WTC11 (cell line): ENCODE data around the gene LGMN. TPM values are rescaled to one million over a fixed set of nuclear protein-coding genes. Genes with fewer than 3 reads are reported as not detected.

Experiments used
- HMGA2 ChIP-seq: fragments of 250-450 bp; sonication (Bioruptor Pico); IDR thresholded peaks from 2 replicates; pipeline ENCODE4 v1.4.0; 2021; ENCODE audit warnings: mild to moderate bottlenecking, moderate library complexity
- NFE2L1 ChIP-seq: sonication (generic); formaldehyde crosslinking; IDR thresholded peaks from 2 replicates; pipeline ENCODE4 v1.8.1; 2023; ENCODE audit warnings: missing genetic modification reagents
- ZBTB21 ChIP-seq: sonication (generic); formaldehyde crosslinking; IDR thresholded peaks from 2 replicates; pipeline ENCODE4 v1.8.1; 2023; ENCODE audit warnings: mild to moderate bottlenecking, missing genetic modification reagents, borderline replicate concordance
- ZNF263 ChIP-seq: sonication (generic); formaldehyde crosslinking; IDR thresholded peaks from 2 replicates; pipeline ENCODE4 v1.8.1; 2022; ENCODE audit warnings: low read depth, mild to moderate bottlenecking, moderate library complexity, missing genetic modification reagents
- ZNF423 ChIP-seq: fragments of 250-450 bp; sonication (Bioruptor Pico); IDR thresholded peaks from 2 replicates; pipeline ENCODE4 v2.1.2; 2022; ENCODE audit warnings: mild to moderate bottlenecking, moderate library complexity
- total RNA-seq: library from RNA; stranded (reverse); gene quantifications from 3 replicates; pipeline ENCODE4 v1.2.3, GENCODE V29; 2021
- TF ChIP-seq, protein P1 (sequence below): sonication (generic); formaldehyde crosslinking; IDR thresholded peaks from 2 replicates; pipeline ENCODE4 v1.8.0; 2023; ENCODE audit warnings: mild to moderate bottlenecking, missing genetic modification reagents
- TF ChIP-seq, protein P2 (sequence below): fragments of 200-600 bp; IDR thresholded peaks from 2 replicates; pipeline ENCODE4 v1.8.0; 2022; ENCODE audit warnings: antibody characterized with exemption
- TF ChIP-seq, protein P3 (sequence below): sonication (generic); formaldehyde crosslinking; IDR thresholded peaks from 2 replicates; pipeline ENCODE4 v1.8.1; 2023; ENCODE audit warnings: mild to moderate bottlenecking, missing genetic modification reagents, borderline replicate concordance
- TF ChIP-seq, protein P4 (sequence below): sonication (generic); formaldehyde crosslinking; IDR thresholded peaks from 2 replicates; pipeline ENCODE4 v1.8.0; 2022; ENCODE audit warnings: missing genetic modification reagents
- TF ChIP-seq, protein P5 (sequence below): fragments of 250-450 bp; sonication (Bioruptor Pico); conservative IDR thresholded peaks from 2 replicates; pipeline ENCODE4 v1.9.0; 2021; ENCODE audit warnings: mild to moderate bottlenecking
- TF ChIP-seq, protein P6 (sequence below): sonication (generic); formaldehyde crosslinking; IDR thresholded peaks from 2 replicates; pipeline ENCODE4 v1.8.0; 2022; ENCODE audit warnings: mild to moderate bottlenecking, missing genetic modification reagents
- TF ChIP-seq, protein P7 (sequence below): sonication (generic); formaldehyde crosslinking; IDR thresholded peaks from 2 replicates; pipeline ENCODE4 v1.8.1; 2023; ENCODE audit warnings: mild to moderate bottlenecking, missing genetic modification reagents, moderate library complexity

LGMN gene
- total RNA-seq, 1 experiment from 2014 or later = 55.7 TPM

DNA sequence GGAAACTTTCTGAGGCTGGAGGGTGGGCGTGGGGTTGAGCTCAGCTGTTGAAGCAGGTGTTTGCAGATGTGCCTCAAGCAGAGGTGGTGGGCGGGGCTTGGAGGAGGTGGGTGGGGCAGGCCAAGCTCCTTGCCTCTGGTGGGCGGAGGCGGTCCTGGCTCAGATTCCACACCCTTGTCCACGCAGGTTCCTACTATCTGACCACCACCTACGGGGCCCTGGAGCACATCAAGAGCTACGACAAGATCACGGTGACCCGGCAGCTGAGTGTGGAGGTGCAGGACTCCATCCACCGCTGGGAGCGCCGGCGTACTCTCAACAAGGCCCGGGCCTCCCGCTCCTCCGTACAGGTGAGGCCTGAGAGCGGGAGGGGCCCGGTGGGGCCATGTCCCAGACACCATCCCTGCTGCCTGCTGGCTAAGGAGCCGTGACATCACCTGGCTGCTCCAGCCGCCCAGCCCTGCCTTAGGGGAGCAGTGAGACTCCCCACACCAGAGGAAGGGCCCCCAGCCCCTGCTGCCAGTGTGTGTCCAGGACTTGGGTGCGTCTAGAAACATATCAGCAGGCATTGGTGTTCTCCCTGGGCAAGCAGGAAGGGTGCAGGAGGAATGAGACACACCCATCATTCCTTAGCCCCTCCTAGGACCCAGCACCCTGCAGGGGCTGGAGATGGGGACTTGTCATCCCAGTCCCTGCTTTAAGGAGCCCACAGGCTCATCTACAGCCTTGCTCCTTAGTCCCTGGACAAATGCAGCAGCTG, 63.4 kb downstream of the LGMN start (continued):
- TF ChIP-seq, protein P1, sequence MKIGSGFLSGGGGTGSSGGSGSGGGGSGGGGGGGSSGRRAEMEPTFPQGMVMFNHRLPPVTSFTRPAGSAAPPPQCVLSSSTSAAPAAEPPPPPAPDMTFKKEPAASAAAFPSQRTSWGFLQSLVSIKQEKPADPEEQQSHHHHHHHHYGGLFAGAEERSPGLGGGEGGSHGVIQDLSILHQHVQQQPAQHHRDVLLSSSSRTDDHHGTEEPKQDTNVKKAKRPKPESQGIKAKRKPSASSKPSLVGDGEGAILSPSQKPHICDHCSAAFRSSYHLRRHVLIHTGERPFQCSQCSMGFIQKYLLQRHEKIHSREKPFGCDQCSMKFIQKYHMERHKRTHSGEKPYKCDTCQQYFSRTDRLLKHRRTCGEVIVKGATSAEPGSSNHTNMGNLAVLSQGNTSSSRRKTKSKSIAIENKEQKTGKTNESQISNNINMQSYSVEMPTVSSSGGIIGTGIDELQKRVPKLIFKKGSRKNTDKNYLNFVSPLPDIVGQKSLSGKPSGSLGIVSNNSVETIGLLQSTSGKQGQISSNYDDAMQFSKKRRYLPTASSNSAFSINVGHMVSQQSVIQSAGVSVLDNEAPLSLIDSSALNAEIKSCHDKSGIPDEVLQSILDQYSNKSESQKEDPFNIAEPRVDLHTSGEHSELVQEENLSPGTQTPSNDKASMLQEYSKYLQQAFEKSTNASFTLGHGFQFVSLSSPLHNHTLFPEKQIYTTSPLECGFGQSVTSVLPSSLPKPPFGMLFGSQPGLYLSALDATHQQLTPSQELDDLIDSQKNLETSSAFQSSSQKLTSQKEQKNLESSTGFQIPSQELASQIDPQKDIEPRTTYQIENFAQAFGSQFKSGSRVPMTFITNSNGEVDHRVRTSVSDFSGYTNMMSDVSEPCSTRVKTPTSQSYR (CRISPR knock-in tag) = no peak
- TF ChIP-seq HMGA2 (CRISPR knock-in tag) (no peak), ZNF263 (CRISPR knock-in tag) (no peak), ZNF423 (CRISPR knock-in tag) (no peak), ZBTB21 (CRISPR knock-in tag) (no peak), NFE2L1 (CRISPR knock-in tag) (no peak)
- TF ChIP-seq, protein P2, sequence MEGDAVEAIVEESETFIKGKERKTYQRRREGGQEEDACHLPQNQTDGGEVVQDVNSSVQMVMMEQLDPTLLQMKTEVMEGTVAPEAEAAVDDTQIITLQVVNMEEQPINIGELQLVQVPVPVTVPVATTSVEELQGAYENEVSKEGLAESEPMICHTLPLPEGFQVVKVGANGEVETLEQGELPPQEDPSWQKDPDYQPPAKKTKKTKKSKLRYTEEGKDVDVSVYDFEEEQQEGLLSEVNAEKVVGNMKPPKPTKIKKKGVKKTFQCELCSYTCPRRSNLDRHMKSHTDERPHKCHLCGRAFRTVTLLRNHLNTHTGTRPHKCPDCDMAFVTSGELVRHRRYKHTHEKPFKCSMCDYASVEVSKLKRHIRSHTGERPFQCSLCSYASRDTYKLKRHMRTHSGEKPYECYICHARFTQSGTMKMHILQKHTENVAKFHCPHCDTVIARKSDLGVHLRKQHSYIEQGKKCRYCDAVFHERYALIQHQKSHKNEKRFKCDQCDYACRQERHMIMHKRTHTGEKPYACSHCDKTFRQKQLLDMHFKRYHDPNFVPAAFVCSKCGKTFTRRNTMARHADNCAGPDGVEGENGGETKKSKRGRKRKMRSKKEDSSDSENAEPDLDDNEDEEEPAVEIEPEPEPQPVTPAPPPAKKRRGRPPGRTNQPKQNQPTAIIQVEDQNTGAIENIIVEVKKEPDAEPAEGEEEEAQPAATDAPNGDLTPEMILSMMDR = no peak
- TF ChIP-seq, protein P3, sequence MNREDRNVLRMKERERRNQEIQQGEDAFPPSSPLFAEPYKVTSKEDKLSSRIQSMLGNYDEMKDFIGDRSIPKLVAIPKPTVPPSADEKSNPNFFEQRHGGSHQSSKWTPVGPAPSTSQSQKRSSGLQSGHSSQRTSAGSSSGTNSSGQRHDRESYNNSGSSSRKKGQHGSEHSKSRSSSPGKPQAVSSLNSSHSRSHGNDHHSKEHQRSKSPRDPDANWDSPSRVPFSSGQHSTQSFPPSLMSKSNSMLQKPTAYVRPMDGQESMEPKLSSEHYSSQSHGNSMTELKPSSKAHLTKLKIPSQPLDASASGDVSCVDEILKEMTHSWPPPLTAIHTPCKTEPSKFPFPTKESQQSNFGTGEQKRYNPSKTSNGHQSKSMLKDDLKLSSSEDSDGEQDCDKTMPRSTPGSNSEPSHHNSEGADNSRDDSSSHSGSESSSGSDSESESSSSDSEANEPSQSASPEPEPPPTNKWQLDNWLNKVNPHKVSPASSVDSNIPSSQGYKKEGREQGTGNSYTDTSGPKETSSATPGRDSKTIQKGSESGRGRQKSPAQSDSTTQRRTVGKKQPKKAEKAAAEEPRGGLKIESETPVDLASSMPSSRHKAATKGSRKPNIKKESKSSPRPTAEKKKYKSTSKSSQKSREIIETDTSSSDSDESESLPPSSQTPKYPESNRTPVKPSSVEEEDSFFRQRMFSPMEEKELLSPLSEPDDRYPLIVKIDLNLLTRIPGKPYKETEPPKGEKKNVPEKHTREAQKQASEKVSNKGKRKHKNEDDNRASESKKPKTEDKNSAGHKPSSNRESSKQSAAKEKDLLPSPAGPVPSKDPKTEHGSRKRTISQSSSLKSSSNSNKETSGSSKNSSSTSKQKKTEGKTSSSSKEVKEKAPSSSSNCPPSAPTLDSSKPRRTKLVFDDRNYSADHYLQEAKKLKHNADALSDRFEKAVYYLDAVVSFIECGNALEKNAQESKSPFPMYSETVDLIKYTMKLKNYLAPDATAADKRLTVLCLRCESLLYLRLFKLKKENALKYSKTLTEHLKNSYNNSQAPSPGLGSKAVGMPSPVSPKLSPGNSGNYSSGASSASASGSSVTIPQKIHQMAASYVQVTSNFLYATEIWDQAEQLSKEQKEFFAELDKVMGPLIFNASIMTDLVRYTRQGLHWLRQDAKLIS (CRISPR knock-in tag) = no peak
- TF ChIP-seq, protein P4, sequence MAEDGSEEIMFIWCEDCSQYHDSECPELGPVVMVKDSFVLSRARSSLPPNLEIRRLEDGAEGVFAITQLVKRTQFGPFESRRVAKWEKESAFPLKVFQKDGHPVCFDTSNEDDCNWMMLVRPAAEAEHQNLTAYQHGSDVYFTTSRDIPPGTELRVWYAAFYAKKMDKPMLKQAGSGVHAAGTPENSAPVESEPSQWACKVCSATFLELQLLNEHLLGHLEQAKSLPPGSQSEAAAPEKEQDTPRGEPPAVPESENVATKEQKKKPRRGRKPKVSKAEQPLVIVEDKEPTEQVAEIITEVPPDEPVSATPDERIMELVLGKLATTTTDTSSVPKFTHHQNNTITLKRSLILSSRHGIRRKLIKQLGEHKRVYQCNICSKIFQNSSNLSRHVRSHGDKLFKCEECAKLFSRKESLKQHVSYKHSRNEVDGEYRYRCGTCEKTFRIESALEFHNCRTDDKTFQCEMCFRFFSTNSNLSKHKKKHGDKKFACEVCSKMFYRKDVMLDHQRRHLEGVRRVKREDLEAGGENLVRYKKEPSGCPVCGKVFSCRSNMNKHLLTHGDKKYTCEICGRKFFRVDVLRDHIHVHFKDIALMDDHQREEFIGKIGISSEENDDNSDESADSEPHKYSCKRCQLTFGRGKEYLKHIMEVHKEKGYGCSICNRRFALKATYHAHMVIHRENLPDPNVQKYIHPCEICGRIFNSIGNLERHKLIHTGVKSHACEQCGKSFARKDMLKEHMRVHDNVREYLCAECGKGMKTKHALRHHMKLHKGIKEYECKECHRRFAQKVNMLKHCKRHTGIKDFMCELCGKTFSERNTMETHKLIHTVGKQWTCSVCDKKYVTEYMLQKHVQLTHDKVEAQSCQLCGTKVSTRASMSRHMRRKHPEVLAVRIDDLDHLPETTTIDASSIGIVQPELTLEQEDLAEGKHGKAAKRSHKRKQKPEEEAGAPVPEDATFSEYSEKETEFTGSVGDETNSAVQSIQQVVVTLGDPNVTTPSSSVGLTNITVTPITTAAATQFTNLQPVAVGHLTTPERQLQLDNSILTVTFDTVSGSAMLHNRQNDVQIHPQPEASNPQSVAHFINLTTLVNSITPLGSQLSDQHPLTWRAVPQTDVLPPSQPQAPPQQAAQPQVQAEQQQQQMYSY = no peak
- TF ChIP-seq, protein P5, sequence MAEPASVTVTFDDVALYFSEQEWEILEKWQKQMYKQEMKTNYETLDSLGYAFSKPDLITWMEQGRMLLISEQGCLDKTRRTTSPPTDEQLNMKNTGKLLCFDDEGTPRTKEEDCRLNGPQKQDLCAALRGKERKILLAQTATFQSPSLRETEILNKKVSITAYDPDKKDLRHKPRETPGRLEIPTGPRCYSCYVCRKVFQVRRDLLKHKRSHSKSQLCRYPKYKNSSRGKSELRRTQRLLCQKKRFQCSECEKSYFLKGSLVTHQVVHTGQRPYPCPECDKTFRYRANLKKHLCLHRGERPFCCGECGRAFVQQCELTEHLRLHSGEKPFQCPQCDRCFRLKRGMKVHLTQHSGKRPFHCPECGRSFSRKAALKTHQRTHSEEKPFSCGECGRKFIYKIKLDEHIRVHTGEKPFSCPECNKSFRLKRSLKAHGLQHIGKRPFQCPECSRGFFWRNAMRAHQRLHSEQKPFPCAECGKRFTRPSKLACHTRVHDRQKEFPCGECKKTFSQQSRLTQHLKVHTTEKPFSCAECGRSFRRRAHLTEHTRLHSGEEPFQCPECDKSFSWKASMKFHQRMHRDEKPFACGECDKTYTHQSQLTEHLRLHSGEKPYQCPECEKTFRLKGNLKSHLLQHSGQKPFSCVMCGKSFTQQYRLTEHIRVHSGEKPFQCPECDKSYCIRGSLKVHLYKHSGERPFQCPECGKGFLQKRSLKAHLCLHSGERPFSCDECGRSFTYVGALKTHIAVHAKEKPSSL = no peak
- TF ChIP-seq, protein P6, sequence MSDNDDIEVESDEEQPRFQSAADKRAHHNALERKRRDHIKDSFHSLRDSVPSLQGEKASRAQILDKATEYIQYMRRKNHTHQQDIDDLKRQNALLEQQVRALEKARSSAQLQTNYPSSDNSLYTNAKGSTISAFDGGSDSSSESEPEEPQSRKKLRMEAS (CRISPR knock-in tag) = no peak
- TF ChIP-seq, protein P7, sequence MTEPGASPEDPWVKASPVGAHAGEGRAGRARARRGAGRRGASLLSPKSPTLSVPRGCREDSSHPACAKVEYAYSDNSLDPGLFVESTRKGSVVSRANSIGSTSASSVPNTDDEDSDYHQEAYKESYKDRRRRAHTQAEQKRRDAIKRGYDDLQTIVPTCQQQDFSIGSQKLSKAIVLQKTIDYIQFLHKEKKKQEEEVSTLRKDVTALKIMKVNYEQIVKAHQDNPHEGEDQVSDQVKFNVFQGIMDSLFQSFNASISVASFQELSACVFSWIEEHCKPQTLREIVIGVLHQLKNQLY (CRISPR knock-in tag) = no peak
